ENCODE measurements around the gene DCANP1. TPM values are rescaled to one million over a fixed set of nuclear protein-coding genes. Genes with fewer than 3 reads are reported as not detected.

The DCANP1 gene
- total RNA-seq, 1 experiment from 2014 or later, result not detected

DNA sequence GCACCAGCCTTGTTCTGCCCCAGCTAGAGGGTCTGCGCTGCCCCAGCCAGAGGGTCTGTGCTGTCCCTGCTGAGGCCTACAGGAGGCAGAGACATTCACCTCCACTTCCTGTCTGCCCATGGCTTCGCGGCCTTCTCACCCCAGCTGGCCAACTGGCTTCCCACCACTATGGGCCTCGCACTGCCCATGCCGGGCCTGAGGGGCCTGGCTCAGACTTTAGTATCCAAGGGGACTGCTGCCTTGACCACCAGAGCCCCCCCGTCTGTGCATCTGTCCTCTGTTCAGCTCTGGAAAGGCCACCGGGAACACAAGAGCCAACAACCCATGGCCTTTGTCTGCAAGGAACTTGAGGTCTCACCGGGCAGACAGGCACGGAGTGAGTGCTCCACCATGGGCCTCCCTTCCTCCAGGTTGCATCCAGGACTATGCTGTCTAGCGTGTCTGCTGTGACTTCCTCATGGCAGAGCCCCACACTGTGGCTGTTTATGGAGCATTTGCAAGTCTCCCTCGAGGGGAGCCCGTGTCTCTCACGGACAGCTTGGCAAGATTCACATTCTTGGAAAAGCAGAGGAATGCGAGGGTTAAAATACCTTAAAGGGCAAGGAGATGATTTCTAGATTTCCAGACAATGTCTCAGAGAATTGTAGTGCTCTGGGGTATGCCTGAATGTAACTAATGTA, 1.7 kb downstream of the DCANP1 start:
- DNase-seq (ENCODE audit: low read depth, low spot score) (no peak), ATAC-seq (no peak)
- H4K20me1 ChIP-seq (ENCODE audit: insufficient read depth), result no peaks in the 10 kb centered on the region
- no peaks in the 10 kb centered on the region for H3K79me2 ChIP-seq (ENCODE audit: insufficient read depth, low read length)
- no peaks in the 10 kb centered on the region; the same call in 1 of the 2 replicates for H3K27me3 ChIP-seq (ENCODE audit: insufficient read depth, low read length)
- H3K9ac ChIP-seq (ENCODE audit: low read length), result no peak overlapping the region
- no peaks in the 10 kb centered on the region for H3K4me1 ChIP-seq (ENCODE audit: control insufficient read depth in 1 of 2, insufficient read depth in 2 of 2, low read length in 2 of 2)
- no peak overlapping the region for H3K27ac ChIP-seq (ENCODE audit: low read depth, low read length)
- no peaks in the 10 kb centered on the region for H3K9me2 ChIP-seq (ENCODE audit: insufficient read depth)
- H3K4me2 ChIP-seq (ENCODE audit: low read length), result no peak overlapping the region
- ChIA-PET RAD21 (ENCODE audit: low non-redundant PET in 1 of 2, low total read pairs in 2 of 2, uncharacterized antibody in 2 of 2, unreplicated experiment in 2 of 2) (no interaction called here), POLR2A (no interaction called here), CTCF (interaction anchor here (1.4 kb wide), 1 partner anchor 17 kb away, joined by 4 read pairs; no protein-coding TSS in a partner anchor)
- H3K36me3 ChIP-seq (ENCODE audit: control insufficient read depth in 1 of 2, insufficient read depth in 2 of 2, low read length in 2 of 2), result no peaks in the 10 kb centered on the region
- TF ChIP-seq ELF1 (IDR thresholded peaks at IDR 0.05; ENCODE audit: borderline replicate concordance, low read depth) (no peak), MAX (IDR thresholded peaks at IDR 0.05) (no peak), CEBPB (IDR thresholded peaks at IDR 0.05; ENCODE audit: low read depth) (no peak), ZFX (IDR thresholded peaks at IDR 0.05) (no peak), TCF7L2 (IDR thresholded peaks at IDR 0.05; ENCODE audit: borderline replicate concordance, extremely low read depth, insufficient read depth, insufficient read length) (no peak), EZH2 (IDR thresholded peaks at IDR 0.05) (no peak), YY1 (IDR thresholded peaks at IDR 0.05; ENCODE audit: extremely low read depth, insufficient replicate concordance, low read depth, low read length) (no peak), SIN3A (IDR thresholded peaks at IDR 0.05; ENCODE audit: low read depth) (no peak), JUND (IDR thresholded peaks at IDR 0.05) (no peak), FOSL1 (IDR thresholded peaks at IDR 0.05; ENCODE audit: low read depth) (no peak), POLR2AphosphoS5 (IDR thresholded peaks at IDR 0.05; ENCODE audit: low read depth, low read length) (no peak), EZH2phosphoT487 (IDR thresholded peaks at IDR 0.05; ENCODE audit: borderline replicate concordance) (no peak), SP1 (IDR thresholded peaks at IDR 0.05; ENCODE audit: low read depth) (no peak)
- TF ChIP-seq, protein P1, sequence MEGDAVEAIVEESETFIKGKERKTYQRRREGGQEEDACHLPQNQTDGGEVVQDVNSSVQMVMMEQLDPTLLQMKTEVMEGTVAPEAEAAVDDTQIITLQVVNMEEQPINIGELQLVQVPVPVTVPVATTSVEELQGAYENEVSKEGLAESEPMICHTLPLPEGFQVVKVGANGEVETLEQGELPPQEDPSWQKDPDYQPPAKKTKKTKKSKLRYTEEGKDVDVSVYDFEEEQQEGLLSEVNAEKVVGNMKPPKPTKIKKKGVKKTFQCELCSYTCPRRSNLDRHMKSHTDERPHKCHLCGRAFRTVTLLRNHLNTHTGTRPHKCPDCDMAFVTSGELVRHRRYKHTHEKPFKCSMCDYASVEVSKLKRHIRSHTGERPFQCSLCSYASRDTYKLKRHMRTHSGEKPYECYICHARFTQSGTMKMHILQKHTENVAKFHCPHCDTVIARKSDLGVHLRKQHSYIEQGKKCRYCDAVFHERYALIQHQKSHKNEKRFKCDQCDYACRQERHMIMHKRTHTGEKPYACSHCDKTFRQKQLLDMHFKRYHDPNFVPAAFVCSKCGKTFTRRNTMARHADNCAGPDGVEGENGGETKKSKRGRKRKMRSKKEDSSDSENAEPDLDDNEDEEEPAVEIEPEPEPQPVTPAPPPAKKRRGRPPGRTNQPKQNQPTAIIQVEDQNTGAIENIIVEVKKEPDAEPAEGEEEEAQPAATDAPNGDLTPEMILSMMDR (IDR thresholded peaks at IDR 0.05 in 2 of 3, conservative IDR thresholded peaks at IDR 0.05 in 1 of 3; ENCODE audit: borderline replicate concordance in 1 of 3, insufficient read depth in 1 of 3, low read depth in 2 of 3, low read length in 2 of 3), result no peak
- TF ChIP-seq, protein P2, sequence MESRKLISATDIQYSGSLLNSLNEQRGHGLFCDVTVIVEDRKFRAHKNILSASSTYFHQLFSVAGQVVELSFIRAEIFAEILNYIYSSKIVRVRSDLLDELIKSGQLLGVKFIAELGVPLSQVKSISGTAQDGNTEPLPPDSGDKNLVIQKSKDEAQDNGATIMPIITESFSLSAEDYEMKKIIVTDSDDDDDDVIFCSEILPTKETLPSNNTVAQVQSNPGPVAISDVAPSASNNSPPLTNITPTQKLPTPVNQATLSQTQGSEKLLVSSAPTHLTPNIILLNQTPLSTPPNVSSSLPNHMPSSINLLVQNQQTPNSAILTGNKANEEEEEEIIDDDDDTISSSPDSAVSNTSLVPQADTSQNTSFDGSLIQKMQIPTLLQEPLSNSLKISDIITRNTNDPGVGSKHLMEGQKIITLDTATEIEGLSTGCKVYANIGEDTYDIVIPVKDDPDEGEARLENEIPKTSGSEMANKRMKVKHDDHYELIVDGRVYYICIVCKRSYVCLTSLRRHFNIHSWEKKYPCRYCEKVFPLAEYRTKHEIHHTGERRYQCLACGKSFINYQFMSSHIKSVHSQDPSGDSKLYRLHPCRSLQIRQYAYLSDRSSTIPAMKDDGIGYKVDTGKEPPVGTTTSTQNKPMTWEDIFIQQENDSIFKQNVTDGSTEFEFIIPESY (IDR thresholded peaks at IDR 0.05; ENCODE audit: extremely low read depth, insufficient replicate concordance, low read length), result no peak
- TF ChIP-seq, protein P3, sequence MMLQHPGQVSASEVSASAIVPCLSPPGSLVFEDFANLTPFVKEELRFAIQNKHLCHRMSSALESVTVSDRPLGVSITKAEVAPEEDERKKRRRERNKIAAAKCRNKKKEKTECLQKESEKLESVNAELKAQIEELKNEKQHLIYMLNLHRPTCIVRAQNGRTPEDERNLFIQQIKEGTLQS (IDR thresholded peaks at IDR 0.05), result no peak
- H3K9me3 ChIP-seq (ENCODE audit: control insufficient read depth in 1 of 2, insufficient read depth in 1 of 2, low read depth in 1 of 2, low read length in 2 of 2), result no peaks in the 10 kb centered on the region
- intact Hi-C loops (cut with micrococcal nuclease), result no loop called here
- no peak overlapping the region for H2AFZ ChIP-seq (ENCODE audit: low read depth, low read length, poor library complexity, severe bottlenecking)
- BruUV-seq (replicated peaks), result no TSS peak
- H3K4me3 ChIP-seq (replicated peaks in 1 of 2; ENCODE audit: low read depth in 1 of 2, low read length in 2 of 2), result no peak overlapping the region
